GM10266 (cell line): ENCODE results near the gene C11orf52.

Experiments
- DNase-seq: peaks from one replicate; pipeline ENCODE4 v3.0.0; 2012; ENCODE audit errors: extremely low spot score
- CTCF ChIP-seq: IDR thresholded peaks from 2 replicates; pipeline ENCODE4 v1.5.1; 2012; ENCODE audit warnings: mild to moderate bottlenecking, low read depth; ENCODE audit not compliant: control insufficient read depth, insufficient read depth; ENCODE audit errors: missing control alignments

Gene C11orf52

GRCh38 chr11:111939836-111940604, 21.3 kb downstream of the C11orf52 start:
- no peak for DNase-seq
- no peak for TF ChIP-seq CTCF

- TF ChIP-seq CTCF: no peak
- no peak for DNase-seq
Observed at GRCh38 chr11:111941963-111942362, 23.2 kb downstream of the C11orf52 start.

DNA sequence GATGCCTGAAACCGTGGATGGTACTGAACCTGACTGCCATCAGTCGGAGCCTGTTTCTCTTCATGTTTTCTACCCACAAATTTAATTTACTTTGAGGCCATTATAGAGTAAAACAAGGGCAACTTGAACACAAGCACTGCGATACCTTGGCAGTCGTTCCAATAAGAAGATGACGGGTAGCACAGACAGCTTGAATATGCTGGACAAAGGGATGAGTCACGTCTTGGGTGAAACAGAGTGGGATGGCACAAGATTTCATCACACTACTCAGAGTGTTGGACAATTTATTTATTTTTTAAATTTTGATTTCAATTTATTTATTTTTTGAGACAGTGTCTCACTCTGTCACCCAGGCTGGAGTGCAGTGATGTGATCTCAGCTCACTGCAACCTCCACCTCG, 24.1 kb downstream of the C11orf52 start:
- TF ChIP-seq CTCF: no peak
- DNase-seq: no peak

GRCh38 chr11:111944139-111944538, 25.4 kb downstream of the C11orf52 start:
- DNase-seq: no peak
- no peak for TF ChIP-seq CTCF

- TF ChIP-seq CTCF: no peak
- DNase-seq: no peak
Observed at GRCh38 chr11:111944651-111945051, 25.9 kb downstream of the C11orf52 start.

DNA sequence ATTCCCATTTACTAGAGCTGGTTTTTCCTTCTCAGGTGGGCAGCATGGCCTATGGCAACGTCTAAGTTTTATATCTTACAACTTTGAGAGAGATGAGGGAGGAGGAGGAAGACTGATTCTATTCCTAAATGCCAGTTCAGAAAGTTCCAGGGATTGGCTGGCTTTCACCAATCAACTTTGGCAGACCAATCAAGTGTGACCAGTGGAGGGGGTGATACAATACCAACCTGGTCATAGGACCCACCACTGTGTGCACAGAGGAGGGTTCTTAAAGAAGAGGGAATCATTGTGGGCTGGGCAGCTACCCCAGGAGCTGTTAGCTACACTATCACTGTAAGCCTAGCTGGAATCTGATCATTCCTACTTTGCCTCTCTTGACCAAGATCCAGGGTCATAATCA, 26.5 kb downstream of the C11orf52 start:
- no peak for DNase-seq
- TF ChIP-seq CTCF: no peak

GRCh38 chr11:111946499-111946898, 27.8 kb downstream of the C11orf52 start:
- no peak for DNase-seq
- no peak for TF ChIP-seq CTCF
